ENCODE data around the gene COQ7. TPM values are rescaled to one million over a fixed set of nuclear protein-coding genes. Genes with fewer than 3 reads are reported as not detected.
A peak's percentile ranks its signal among the peaks of the same experiment; 100 is the strongest.

COQ7 gene
- total and polyA plus RNA-seq, 2 donors (not counting 1 experiment from before 2014, with no cell fraction given): 12.4 to 19.8 TPM

- TF ChIP-seq CTCF (conservative IDR thresholded peaks at IDR 0.05 in 1 of 2, IDR thresholded peaks at IDR 0.05 in 1 of 2; ENCODE audit: low read depth in 1 of 2, low read length in 2 of 2) (no peak), EZH2 (IDR thresholded peaks at IDR 0.05; ENCODE audit: low read length, missing control alignments) (no peak)
- no peaks in the 10 kb centered on the region for H4K20me1 ChIP-seq (ENCODE audit: control insufficient read depth, extremely low read depth, insufficient read depth, low read length)
- no peak overlapping the region for H3K9ac ChIP-seq (ENCODE audit: insufficient read depth, low read length)
- H3K9me3 ChIP-seq (ENCODE audit: control insufficient read depth, insufficient read depth, low read depth, low read length): no peaks in the 10 kb centered on the region
- H3K27me3 ChIP-seq (ENCODE audit: control insufficient read depth, insufficient read depth, low read length): no peaks in the 10 kb centered on the region
- H3K27ac ChIP-seq (ENCODE audit: insufficient read depth, low read length): no peak overlapping the region
- H3K4me2 ChIP-seq (ENCODE audit: extremely low read depth, insufficient read depth, low read length): peak overlapping the region; percentile 68
- peak overlapping the region in 1 of 4 experiments; percentile 57 for H3K4me3 ChIP-seq (replicated peaks in 1 of 4; ENCODE audit: control extremely low read depth in 1 of 4, insufficient read depth in 1 of 4, low read depth in 3 of 4, low read length in 4 of 4)
- peak; percentile 38 to 43 for DNase-seq (ENCODE audit: low read depth in 2 of 2)
- H2AFZ ChIP-seq (ENCODE audit: low read length): no peak overlapping the region
- no peaks in the 10 kb centered on the region for H3K79me2 ChIP-seq (ENCODE audit: control insufficient read depth, insufficient read depth, low read length)
- no peaks in the 10 kb centered on the region for H3K4me1 ChIP-seq (ENCODE audit: control insufficient read depth, extremely low read depth, insufficient read depth, low read length)
- H3K36me3 ChIP-seq (ENCODE audit: control insufficient read depth, insufficient read depth, low read length): no peaks in the 10 kb centered on the region
Measured at GRCh38 chr16:19085679-19086200, 18.3 kb downstream of the COQ7 start.

- H3K9ac ChIP-seq (ENCODE audit: insufficient read depth, low read length): peak overlapping the region; percentile 53
- peak overlapping the region; percentile 26 for H3K27ac ChIP-seq (ENCODE audit: insufficient read depth, low read length)
- H3K4me3 ChIP-seq (replicated peaks in 1 of 4; ENCODE audit: control extremely low read depth in 1 of 4, insufficient read depth in 1 of 4, low read depth in 3 of 4, low read length in 4 of 4): peak overlapping the region; percentile 39 to 78 (median 50)
Measured at GRCh38 chr16:19086322-19087199, 19.1 kb downstream of the COQ7 start.

More at GRCh38 chr16:19086322-19087199, 19.1 kb downstream of the COQ7 start:
- H3K9me3 ChIP-seq (ENCODE audit: control insufficient read depth, insufficient read depth, low read depth, low read length): no peaks in the 10 kb centered on the region
- H3K4me1 ChIP-seq (ENCODE audit: control insufficient read depth, extremely low read depth, insufficient read depth, low read length): no peaks in the 10 kb centered on the region
- H3K27me3 ChIP-seq (ENCODE audit: control insufficient read depth, insufficient read depth, low read length): no peaks in the 10 kb centered on the region
- peak; percentile 71 to 97 for DNase-seq (ENCODE audit: low read depth in 2 of 2)
- no peaks in the 10 kb centered on the region for H3K36me3 ChIP-seq (ENCODE audit: control insufficient read depth, insufficient read depth, low read length)
- H2AFZ ChIP-seq (ENCODE audit: low read length): peak overlapping the region; percentile 96
- H3K79me2 ChIP-seq (ENCODE audit: control insufficient read depth, insufficient read depth, low read length): no peaks in the 10 kb centered on the region
- no peaks in the 10 kb centered on the region for H4K20me1 ChIP-seq (ENCODE audit: control insufficient read depth, extremely low read depth, insufficient read depth, low read length)
- peak; percentile 89 to 99 for TF ChIP-seq CTCF (conservative IDR thresholded peaks at IDR 0.05 in 1 of 2, IDR thresholded peaks at IDR 0.05 in 1 of 2; ENCODE audit: low read depth in 1 of 2, low read length in 2 of 2)
- no peak for TF ChIP-seq EZH2 (IDR thresholded peaks at IDR 0.05; ENCODE audit: low read length, missing control alignments)
- peak overlapping the region; percentile 91 for H3K4me2 ChIP-seq (ENCODE audit: extremely low read depth, insufficient read depth, low read length)

All from fibroblast of lung (primary cell).